22Rv1 (cell line): Measurements from ENCODE around the gene GFOD1.

Source experiments
- H3K27ac ChIP-seq: fragments of 450-650 bp; 2 replicates; pipeline ENCODE4 v1.5.1; 2017
- ZFX ChIP-seq: fragments of 450-650 bp; IDR thresholded peaks from 2 replicates; pipeline ENCODE4 v1.6.1; 2017; ENCODE audit warnings: antibody characterized with exemption, borderline replicate concordance
- TF ChIP-seq, protein P1 (sequence below): fragments of 450-650 bp; IDR thresholded peaks from 2 replicates; pipeline ENCODE4 v1.5.1; 2017; ENCODE audit warnings: mild to moderate bottlenecking

The GFOD1 gene

GRCh38 chr6:13383328-13384163, 103.9 kb downstream of the GFOD1 start:
- H3K27ac ChIP-seq = 0 out of 2 replicates have a peak overlapping the region, but pooled peaks have one; percentile 31
- no peak for TF ChIP-seq ZFX
- TF ChIP-seq, protein P1, sequence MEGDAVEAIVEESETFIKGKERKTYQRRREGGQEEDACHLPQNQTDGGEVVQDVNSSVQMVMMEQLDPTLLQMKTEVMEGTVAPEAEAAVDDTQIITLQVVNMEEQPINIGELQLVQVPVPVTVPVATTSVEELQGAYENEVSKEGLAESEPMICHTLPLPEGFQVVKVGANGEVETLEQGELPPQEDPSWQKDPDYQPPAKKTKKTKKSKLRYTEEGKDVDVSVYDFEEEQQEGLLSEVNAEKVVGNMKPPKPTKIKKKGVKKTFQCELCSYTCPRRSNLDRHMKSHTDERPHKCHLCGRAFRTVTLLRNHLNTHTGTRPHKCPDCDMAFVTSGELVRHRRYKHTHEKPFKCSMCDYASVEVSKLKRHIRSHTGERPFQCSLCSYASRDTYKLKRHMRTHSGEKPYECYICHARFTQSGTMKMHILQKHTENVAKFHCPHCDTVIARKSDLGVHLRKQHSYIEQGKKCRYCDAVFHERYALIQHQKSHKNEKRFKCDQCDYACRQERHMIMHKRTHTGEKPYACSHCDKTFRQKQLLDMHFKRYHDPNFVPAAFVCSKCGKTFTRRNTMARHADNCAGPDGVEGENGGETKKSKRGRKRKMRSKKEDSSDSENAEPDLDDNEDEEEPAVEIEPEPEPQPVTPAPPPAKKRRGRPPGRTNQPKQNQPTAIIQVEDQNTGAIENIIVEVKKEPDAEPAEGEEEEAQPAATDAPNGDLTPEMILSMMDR = peak; percentile 32

DNA sequence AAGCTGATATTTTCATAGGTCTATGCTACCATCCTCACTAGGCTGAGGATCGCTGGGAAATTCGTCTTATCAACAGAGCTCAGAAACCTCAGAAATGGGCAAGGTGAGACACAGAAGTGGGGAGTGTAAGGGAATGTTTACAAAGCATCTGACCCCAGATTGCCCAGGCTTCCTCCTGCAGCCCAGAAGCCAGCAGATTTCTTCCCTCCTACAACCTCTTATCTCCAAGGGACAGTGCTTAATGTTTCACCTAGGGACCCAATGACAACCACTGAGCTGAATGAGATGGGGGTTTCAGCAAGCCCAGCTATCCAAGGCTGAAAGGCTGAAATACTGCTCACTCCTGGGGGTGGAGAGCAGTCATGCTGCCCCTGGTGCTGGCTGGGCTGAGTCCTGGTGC, 106.6 kb downstream of the GFOD1 start:
- H3K27ac ChIP-seq = no peak overlapping the region
- TF ChIP-seq ZFX = no peak
- TF ChIP-seq, protein P1 = no peak

DNA sequence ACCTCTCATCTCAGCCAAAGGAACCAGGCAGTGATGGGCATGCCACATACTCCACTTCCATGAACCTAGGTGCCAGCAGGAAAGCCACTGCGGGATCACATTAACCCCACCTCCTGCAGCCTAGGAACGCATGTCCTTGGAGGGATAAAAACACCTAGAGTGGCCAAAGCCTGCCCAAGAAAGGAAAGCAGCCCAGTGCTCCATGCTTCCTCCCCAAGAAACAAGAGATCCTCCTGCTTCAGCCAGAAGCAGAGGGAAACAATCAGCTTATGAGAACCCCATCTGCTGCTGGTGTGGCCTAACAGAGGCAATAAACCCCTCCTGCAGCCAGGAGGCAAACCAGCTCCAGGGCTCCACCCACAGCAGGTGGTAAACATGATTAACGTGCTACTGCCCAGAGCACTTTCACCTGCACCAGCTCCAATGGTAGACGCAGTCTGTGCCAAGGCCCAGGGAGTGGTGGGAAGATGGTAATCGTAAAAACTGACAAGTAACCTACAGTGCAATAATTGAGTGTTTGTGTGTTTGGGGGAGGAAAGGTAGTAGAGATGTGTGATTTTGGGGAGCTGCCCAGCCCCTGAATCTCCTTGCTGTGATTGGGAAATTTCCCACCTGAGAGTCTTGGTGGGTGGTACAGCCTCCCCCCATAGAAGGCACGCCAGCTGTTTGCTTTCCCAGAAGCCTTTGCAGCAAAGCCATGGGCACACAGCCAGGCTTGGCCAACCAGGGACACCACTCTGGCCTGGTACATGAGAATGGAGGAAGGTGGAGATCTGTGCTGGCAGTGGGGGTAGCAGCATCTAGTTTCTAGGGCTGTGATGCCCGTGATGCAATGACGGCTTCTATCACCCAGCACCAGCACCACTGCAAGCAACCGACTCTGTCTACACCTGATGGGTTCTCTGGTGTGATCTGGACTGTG, 108.5 kb downstream of the GFOD1 start:
- H3K27ac ChIP-seq = no peak overlapping the region
- TF ChIP-seq, protein P1 = peak; percentile 22
- TF ChIP-seq ZFX = no peak

DNA sequence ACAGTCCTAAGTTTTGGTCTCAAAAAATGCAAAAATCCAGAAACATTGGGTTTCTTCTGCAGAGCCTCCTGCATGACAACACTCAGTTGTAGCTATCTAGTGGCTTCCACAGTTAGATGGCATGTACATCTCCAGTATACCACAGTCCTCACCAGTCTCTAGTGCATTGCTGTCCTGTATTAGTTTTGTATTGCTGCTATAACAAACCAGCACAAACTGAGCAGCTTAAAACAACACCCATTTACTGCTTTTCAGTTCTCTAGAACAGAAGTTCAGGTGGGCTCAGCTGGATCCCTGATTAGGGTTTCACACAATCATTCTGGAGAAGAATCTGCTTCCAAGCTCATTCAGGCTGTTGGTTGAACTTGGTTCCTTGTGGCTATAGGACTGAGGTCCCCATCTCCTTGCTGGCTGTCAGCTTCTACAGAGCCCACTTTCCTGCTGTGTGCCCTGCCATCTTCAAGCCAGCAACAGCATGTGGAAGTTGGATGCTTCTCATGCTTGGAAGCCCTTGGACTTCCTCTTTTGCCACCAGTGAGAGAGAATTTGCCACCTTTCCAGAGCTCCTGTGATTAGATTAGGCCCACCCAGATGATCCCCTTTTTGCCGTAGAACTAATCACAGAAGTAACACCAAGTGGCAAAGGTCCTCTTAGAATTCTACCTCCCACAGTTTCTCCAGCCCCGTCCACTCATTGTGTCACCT, 110.2 kb downstream of the GFOD1 start:
- no peak overlapping the region for H3K27ac ChIP-seq
- no peak for TF ChIP-seq ZFX
- TF ChIP-seq, protein P1 = no peak

DNA sequence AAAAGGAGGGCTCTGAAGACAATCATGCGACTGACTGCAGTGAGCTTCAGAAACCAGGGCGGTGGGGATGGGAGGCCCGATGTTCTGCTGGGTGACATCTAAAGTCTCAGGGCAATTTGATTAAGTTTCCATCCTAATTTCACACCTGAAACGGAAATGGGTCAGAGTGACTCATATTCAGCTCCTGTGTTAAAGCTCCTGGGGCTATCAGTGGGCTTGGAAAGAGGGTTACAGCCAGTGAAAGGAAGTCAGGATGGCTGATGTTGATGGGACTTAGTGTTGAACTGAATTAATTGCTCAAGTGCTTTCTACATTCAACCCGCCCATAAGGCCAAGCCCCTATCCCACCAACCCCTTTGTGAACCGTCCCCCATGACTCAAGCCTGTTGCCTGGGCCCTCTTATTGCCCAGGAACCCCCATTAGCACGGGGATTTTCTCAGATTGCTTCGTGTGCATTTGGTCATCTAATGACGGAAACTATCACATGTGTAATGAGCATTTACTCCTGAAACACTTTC, 112.0 kb downstream of the GFOD1 start:
- no peak overlapping the region for H3K27ac ChIP-seq
- TF ChIP-seq, protein P1 = no peak
- TF ChIP-seq ZFX = no peak

- TF ChIP-seq, protein P1 = no peak
- TF ChIP-seq ZFX = no peak
- no peak overlapping the region for H3K27ac ChIP-seq
Observed at GRCh38 chr6:13373919-13374318, 113.5 kb downstream of the GFOD1 start.
